ENCODE data around the gene FEM1B.
A peak's percentile ranks its signal among the peaks of the same experiment; 100 is the strongest.

Gene FEM1B

GRCh38 chr15:68322796-68323195, 45.3 kb downstream of the FEM1B start:
- no peak for DNase-seq (ENCODE audit: low read depth)
- no peak for TF ChIP-seq CTCF (conservative IDR thresholded peaks at IDR 0.05; ENCODE audit: low read depth, low read length)
- H3K4me3 ChIP-seq (ENCODE audit: low read depth, low read length): no peak overlapping the region

- no peak overlapping the region for H3K4me3 ChIP-seq (ENCODE audit: low read depth, low read length)
- TF ChIP-seq CTCF (conservative IDR thresholded peaks at IDR 0.05; ENCODE audit: low read depth, low read length): no peak
- DNase-seq (ENCODE audit: low read depth): no peak
Measured at GRCh38 chr15:68325726-68326125, 48.2 kb downstream of the FEM1B start.

DNA sequence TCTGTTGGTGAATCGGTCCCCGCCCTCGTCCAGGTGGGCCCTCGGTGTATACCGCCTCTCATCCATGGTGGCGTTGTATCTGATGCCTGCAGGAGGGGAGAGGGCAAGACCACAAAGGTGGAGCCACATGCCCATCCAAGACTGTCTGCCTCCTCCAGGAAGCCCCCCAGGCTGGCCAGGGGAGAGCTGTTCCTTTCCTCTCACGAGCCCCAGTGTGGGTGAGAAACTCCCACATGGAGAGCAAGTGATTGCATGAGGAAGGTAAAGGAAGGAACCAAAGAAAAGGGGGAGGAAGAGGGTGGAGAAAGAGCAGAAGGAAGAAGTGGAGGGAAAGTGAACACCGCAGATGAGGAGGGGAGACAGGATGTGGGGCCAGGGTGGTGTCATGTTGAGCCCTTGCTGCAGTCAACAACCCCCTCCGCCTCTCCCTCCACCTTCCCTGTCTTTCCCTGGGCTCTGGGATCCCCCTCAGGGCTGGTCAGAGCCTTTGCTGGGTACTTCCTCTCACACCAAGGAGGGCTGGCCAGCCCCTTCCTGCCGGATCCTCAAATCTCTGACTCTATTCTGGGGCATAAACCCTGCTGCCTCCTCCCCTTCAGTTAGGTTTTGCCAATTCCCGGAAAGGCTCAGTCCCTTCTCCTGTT, 49.3 kb downstream of the FEM1B start:
- no peak for TF ChIP-seq CTCF (conservative IDR thresholded peaks at IDR 0.05; ENCODE audit: low read depth, low read length)
- no peak overlapping the region for H3K4me3 ChIP-seq (ENCODE audit: low read depth, low read length)
- DNase-seq (ENCODE audit: low read depth): no peak

DNA sequence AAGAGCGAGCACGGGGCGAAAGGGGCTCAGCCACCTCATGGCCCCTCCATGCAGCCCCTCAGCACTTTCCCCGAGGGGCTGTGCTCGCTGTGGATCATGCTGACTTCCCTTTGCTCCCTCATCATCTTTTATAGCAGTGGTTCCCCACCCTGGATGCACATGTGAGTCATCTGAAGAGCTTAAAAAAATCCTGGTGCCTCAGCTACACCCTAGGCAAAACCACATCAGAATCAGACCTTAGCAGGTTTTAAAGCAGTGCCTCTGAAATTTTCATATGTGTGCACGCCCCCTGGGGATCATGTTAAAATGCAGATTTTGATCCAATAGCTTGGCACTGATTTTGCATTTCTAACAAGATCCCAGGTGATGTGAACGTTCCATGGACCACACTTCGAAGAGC, 50.9 kb downstream of the FEM1B start:
- no peak for TF ChIP-seq CTCF (conservative IDR thresholded peaks at IDR 0.05; ENCODE audit: low read depth, low read length)

DNA sequence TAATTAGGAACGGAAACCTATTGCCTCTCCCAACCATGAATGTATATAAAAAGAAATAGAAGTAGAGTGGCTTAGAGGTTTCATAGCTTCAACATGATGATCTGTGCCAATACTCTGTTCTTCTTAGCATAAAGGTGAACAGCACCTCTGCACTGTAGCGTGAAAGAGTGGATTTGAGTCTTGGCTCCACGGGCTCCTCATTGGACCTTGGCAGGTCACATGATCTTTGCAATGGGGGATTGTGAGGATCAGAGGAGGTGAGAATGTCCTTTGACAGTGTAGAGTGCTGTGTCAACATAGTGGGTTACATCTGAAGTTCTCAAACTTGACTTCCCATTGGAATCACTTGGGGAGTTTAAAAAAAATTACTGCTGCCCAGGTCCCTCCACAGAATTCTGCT, 51.4 kb downstream of the FEM1B start:
- DNase-seq (ENCODE audit: low read depth): no peak
- no peak for TF ChIP-seq CTCF (conservative IDR thresholded peaks at IDR 0.05; ENCODE audit: low read depth, low read length)
- H3K4me3 ChIP-seq (ENCODE audit: low read depth, low read length): no peak overlapping the region

More for the DNA sequence above, 50.9 kb downstream of the FEM1B start:
- DNase-seq (ENCODE audit: low read depth): no peak
- no peak overlapping the region for H3K4me3 ChIP-seq (ENCODE audit: low read depth, low read length)

DNA sequence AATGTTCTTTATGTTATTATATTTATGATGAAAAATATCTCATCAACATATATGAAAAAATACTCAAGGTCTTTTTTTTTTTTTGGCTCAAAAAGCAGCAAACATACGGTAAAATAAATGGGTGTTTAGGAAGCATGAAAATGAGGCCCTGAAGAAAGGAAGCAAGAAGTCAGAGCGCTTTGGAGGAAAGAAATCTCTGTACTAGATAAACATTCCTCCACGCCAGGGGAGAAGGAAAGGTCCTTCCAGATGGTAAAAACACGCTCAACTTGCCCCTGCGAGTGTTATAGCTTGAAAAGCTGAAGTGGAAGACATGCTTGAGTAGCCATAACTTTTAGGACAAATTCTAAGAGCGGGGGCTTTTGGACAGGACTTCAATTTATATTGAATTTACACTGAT, 52.9 kb downstream of the FEM1B start:
- peak; percentile 69 for DNase-seq (ENCODE audit: low read depth)
- TF ChIP-seq CTCF (conservative IDR thresholded peaks at IDR 0.05; ENCODE audit: low read depth, low read length): no peak
- H3K4me3 ChIP-seq (ENCODE audit: low read depth, low read length): no peak overlapping the region

GRCh38 chr15:68330901-68331300, 53.4 kb downstream of the FEM1B start:
- no peak overlapping the region for H3K4me3 ChIP-seq (ENCODE audit: low read depth, low read length)

More at GRCh38 chr15:68330901-68331300, 53.4 kb downstream of the FEM1B start:
- TF ChIP-seq CTCF (conservative IDR thresholded peaks at IDR 0.05; ENCODE audit: low read depth, low read length): no peak
- DNase-seq (ENCODE audit: low read depth): no peak

All from choroid plexus epithelial cell (primary cell).